ENCODE results near the gene USP28.

GRCh38 chr11:113806406-113806805 is 69.0 kb downstream of the USP28 start:
- TF ChIP-seq EZH2 (IDR thresholded peaks at IDR 0.05; ENCODE audit: low read length, missing control alignments), result no peak
- TF ChIP-seq CTCF (conservative IDR thresholded peaks at IDR 0.05 in 1 of 2, IDR thresholded peaks at IDR 0.05 in 1 of 2; ENCODE audit: low read depth in 1 of 2, low read length in 2 of 2), result peak; percentile 13 to 34
